Right renal cortex interstitium (tissue), 3 donors: ENCODE results near the gene RPL27A. TPM values are rescaled to one million over a fixed set of nuclear protein-coding genes. Genes with fewer than 3 reads are reported as not detected.

ENCODE experiments used
- DNase-seq, 3 donors: peaks; one replicate each; pipeline ENCODE4 v3.0.0-alpha.2; 2013; ENCODE audit warnings: low read depth in 3 of 3, low spot score in 2 of 3
- polyA plus RNA-seq, 3 donors: library from polyadenylated mRNA; unstranded; fragments of 120-200 nt; gene quantifications; one replicate each; pipeline ENCODE4 v1.2.1, GENCODE V29; 2013; ENCODE audit not compliant: insufficient read length in 3 of 3

RPL27A gene
- polyA plus RNA-seq, 3 donors = 1,900 to 2,183 (median 2,002) TPM

DNA sequence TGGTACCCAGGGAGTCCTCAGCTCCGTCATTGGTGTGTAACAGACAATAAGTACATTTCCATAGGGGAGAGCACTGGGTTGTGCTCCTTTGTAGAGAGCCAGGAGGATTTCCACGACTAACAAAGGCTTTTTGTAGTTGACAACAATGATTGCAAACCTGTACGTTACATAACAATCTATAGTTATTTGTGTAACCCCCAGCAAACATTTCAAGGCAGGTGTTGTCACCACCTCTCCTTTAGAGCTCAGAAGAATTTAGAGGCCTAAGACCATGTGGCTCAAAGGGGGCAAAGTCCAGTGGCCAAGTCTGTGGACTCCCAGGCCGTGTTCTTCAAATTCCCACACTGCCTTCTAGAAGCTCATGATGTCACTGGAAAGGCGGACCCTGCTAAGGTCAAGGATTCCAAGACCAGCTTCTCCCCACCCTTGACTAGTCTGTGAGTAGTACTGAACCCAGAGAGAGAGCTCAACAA, 15.8 kb downstream of the RPL27A start:
- no peak for DNase-seq

DNA sequence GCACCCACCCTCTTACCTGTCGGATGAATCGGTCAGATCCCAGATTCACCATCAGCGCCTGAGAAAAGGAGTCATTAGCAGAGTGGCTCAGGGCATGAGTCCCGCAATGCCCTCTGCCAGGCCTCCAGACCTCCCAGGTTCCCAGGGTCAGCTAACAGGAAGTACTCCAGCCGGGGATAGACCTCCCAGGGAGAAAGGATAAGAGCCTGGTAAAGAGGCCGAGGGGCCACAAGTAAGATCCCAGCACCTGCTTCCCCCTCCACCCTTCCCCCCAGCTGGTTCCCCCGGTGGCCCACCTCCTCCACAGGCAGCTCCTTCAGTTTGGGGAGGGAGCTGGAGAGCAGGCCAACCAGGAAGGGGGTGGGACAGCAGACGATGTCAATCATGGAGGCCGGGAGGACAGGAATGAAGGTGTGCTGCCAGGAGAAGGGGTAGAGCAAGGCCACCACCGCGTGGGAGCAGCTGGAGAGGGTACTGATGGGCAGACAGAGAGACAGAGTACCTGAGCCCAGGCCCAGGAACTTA, 16.4 kb downstream of the RPL27A start:
- DNase-seq = no peak

DNA sequence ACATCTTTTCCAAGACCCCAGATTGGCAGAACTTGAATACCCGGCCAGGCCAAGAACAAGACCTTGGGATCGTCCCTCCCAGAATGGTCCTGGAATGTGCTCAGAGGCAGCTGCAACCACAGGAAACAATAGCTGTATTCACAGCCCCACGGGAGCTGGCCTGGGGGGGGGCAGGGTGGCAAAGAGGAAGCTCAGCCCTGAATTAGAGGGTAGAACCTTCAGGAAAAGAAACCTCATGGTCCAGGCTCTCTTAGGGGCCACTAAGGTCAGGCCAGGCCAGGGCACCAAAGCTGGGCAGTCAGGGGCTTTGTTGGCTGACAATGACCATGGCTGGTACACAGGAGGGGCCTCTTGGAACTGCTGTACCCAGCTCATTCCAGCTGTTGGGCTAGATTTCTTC, 17.3 kb downstream of the RPL27A start:
- no peak for DNase-seq

DNA sequence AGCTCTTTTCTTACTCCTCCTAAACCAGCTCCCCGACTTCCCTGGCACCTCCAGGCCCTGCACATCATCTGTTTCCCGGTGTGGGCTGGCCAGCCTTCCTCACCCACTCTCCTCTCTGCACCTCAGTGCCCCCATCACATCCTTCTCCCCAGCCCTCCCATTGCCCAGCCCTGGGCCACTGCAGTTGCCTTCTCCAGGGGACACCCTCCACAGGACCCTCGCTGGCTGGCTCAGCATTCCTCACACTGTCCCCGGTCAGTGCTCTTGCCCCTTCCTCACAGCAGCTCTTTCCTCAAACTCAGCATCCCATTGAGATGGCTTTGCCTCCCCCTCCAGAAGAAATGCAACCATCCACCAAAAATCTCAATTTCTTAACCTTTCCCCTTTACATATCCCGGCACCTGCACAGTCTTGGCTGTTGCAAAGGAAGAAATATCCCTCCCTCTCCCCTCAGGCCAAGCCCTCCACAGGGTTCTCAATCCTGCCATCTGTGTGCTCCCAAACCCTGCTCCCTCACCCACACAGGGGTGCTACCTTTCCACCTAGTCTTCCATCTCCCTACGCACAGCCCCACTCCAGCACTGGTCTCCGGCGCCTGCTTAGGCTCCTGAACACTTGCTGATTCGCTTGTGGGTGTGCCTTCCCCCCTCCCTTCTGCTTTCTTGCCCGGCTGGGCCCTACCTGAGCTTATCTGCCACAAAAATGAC, 19.5 kb downstream of the RPL27A start:
- no peak for DNase-seq

DNA sequence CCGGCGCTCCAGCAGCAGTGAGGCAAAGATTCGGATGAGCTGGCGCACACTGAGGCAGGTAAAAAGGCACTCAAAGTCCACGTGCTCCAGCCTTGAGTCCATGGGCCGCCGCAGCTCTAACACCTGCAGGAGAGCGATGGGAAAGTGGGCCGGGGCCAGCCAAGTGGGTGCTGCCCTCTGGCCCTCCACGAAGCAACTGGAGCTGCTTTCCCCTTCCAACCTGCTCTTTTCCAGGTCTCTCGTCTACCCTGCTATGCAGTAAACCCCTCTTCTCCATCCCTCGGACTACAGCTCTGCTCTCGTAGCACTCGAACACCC, 20.0 kb downstream of the RPL27A start:
- DNase-seq = no peak

DNA sequence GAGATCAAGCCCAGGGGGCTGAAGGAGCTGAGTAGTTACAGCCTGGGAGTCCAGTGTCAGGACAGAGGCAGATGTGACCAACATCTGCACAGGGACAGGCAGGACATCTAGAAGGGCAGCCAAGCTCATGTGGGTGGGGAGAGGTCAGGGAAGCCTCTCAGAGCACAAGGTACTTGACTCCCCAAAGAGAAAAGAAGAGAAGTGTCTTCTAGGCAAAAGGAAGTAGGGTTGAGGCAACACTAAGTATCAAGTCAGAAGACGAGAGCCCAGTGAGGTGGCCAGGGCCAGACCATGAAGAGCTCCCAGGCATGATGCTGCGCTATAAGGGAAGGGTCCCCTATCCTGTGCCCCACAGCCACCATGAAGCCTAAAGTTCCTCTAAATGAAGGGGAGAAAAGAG, 21.5 kb downstream of the RPL27A start:
- DNase-seq = no peak

DNA sequence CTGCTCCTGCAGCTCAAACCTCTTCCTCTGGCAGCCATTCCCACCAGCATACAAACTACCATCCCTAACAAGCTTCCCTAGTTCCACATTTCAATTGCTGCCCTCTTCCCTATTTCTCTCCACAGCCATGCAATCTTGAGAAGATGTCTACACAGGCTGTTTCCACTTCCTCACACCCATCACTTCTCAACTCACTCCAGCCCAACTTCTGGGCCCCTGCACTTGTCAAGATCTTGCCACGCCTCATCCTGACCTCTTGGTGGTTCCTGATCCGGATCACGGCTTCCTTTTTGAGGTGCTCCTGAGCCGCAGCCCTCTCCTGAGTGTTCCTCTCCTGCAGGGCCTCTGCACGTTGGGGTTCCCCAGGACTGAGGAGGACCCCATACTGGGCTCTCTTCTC, 22.6 kb downstream of the RPL27A start:
- DNase-seq = no peak

DNA sequence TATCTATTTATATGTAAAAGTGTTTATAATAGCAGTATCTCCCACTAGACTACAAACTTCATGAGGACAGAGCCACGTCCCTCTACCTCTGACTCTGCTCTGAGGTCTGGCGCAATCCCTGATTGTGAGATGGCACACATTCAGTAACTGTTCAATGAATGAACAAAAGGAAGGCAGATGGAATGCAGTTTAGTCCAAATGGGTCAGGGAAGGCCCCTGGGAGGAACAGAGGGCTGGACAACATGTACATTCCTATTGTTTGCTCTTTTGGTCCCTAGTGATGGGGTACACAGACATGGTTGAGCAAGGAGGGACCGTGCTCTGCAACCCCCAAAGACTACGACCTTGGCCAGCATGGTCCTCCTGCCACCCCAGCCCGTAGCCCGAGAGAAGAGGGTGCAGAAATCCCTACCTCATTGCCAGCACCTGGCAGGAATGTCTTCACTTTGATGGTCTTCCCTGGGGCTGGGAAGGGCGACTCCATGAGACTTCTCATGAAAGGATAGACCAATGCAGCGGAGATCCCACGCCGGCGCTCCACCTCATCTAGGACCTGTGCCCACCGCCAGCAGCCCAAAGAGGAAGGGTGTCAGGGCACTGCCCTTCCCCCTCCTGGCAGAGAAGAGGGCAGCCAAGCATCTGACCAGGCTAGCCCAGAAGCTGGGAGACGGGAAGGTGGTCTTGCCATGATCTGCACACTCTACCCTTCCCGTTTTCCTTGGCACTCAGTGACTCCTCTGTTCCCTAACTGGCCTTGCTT, 24.3 kb downstream of the RPL27A start:
- DNase-seq = no peak

DNA sequence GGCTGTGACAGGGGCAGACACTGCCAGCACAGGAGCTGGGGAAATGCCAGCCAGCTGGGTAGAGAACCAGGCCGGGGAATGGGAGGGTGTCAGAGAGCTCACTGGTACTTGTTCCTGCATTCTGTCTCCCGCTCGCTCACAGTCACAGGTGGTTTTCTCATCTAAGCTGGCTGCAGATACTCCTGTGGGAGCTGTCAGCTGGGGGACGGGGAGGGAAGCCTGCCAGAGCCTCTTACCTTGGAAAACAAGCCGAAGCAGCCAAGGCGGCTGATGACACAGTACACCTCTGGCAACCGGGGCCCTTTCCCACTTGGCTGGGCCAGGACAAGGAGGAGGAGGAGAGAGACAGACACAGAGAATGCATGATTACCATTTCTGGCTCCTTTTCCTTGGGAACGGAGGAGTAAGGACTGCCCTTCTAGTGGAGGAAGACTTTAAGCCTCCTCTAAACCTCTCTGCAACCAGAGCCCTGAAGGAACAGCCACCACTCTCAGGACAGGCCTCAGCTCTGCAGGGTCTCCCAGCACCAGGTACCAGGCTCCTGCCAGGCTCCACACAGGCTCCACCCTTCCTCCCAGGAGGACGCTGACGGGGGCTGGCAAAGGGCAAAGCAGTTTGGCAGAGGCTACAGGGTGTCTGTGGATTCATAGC, 25.1 kb downstream of the RPL27A start:
- no peak for DNase-seq

DNA sequence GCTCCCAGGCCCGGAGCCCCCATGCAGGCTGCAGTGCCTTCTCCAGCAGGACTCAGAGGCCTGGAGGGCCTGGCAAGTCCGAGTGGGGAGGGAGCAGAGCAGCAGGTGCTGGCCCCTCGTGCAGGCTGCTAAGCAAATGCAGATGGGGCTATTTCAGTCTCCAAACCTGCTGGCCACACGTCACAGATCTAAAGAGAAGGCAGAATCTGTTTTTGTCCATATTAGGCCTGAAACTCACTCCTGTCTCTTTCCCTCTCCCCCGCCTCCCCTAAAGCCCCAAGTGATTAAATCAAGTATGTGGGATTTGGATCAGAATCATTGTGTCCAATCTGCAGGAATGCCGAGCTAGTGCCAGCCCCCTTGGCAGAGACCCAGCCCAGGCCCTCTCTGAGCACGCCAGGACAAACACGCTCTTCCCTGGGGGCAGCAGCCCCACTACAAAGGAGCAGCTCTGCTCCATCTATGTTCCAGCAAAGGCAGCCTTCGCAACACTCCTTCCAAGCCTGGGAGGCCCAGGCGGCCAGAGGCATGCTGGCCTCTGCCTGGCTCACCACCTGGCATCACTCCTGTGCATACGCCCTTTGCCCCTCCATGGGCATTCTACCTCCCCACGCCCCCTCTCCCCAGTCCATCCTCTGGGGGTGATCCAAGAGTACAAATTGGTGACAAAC, 26.5 kb downstream of the RPL27A start:
- no peak for DNase-seq

DNA sequence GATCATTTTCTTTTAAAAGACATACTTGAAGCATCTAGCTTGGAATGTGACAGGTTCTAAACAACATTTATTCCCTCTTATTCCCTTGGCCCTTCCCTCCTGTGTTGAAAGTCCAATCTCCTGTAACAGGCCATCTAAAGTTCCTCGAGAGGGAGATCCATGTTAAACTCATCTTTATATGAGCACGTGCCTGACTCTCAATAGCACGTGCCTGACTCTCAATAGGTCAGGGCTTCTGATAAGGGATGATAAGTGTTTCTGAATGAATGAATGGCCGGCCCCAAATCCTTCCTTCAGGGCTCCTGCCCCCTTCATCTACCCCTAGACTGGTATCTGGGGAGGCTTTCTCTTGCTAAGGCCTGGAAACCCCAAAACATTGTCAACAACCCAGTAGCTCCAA, 27.2 kb downstream of the RPL27A start:
- no peak for DNase-seq

DNA sequence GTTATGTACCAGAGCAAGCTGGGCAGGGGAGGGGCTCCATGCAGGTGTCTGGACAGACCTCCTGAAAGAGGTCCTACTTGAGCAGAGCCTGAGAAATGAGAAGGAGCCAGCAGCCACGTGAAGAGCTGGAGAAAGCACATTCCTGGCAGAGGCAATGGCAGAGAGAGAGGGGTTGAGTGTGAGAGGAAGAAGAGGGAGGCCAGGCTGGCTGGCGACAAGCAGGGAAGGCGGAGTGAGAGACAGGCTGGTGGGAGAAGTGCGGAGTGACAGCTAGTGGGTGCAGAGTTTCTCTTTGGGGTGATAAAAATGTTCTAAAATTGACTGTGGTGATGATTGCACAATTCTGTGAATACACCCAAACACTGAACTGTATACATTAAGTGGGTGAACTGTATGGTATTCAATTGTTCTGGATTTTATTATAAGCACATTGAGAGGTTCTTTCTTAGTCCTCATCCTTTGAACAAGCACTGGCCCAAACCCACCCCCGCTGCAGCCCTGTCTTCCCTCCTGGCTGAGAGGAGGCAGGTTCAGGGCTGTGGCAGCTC, 29.4 kb downstream of the RPL27A start:
- no peak for DNase-seq

DNA sequence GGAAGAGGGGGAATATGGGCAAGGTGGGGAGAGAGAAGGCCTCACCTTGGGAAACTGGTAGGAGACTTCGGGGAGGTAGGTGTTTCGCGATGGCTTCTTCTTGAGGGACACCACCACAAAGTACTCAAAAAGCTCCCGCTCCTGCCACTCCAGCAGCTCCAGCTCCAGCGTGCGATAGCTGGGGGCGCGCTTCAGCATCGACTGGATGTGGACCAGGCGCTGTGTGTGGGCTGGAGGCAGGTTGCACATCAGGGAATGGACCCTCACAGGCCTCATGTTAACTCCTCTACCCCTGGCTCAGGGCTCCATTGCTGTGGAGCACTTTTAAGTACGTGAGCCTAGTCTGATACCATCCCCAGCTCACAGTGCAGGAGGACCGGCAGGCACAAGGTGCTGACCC, 29.9 kb downstream of the RPL27A start:
- no peak for DNase-seq

DNA sequence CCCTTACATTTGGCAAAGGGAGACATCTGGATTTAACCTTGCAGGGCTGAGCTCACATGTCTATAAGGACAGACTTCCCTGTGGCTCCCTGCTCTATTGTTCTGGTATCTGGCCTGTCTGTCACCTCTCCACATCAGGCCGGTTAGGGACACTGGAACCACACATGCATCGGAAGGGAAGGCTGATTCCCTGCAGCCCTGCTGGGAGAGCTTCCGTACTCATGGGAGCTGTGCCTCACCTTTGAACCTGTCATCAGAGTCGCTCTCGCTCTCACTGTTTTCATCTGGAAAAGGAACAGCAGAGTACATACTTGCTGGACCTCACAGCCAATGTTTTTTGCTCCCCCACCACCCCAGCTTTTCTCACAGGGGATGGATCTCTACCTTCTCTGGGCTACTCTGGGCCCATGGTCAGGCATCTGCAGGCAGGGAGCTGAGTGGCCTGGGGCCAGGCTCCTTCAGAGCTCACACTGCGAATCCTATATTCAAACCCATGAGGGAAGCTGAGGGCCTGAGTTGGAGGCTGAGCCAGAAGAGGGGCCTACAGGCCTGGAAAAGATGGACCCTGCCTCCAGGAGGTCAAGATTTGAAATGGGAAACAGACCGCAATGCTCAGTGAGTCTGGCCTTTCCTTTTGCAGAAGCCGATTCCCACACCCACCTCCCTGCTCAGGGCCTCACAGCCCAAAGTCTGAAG, 31.3 kb downstream of the RPL27A start:
- DNase-seq = no peak

DNA sequence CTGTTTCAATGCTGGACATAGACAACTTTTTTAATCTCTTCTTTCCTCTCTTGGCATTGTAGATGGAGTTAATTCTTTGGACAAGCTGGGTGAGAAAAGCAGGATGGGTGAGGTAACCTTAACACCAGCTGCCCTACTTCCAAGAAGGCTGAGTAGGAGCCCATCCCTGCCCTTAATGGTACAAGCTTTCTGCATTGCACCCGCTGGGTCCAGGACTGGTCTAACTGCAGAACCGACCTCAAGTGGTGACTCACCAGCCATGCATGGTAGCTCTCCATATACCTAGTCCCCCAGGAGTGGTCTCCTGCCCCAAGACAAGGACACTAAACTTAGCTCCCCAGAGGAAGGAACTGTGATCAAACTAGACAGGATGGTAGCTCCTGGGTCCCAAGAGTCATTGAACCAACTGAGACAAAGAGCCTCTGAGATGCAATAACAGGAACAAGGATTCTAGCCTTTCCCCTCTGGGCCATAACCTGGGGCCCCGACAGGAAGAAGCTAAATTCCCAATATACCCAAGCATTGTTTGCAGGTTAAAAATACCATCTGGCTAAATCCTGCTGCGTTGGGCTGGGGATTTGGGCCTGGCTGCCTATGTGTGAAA, 32.1 kb downstream of the RPL27A start:
- DNase-seq = no peak

DNA sequence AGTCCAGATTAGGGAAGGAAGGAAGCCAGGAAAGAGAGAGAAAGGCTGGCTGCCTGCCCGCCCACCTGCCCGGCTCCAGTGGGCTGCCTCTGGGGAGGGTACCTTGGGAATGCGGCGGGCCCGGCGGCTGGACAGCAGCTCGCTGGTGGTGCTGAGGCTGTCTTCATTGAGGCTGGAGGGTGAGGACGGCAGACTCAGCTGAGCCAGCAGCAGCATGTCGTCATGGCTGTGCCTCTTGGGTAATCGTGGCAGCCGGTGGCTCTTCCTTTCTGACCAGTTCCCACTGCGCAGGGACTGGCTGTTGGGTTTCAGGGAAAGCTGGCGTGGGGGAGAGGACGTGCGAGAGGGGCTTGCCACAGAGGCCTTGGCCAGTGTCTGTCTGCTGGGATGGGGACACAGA, 32.9 kb downstream of the RPL27A start:
- DNase-seq = no peak

DNA sequence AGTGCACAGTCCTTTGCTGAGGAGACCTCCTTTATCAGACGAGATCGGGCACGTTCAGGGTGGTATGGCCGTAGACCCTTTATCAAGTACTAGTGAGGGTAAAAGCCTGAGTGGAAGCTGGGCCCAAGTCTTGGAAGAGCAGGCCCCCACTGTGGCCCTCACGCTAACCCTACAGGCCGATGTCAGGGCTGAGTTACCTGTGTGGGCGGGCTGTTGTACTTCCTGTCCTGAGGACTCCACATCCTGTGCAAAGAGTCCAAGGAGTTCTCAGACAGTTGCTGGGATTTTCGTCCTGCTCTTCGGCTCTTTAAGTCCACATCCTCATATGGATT, 34.9 kb downstream of the RPL27A start:
- DNase-seq = no peak

DNA sequence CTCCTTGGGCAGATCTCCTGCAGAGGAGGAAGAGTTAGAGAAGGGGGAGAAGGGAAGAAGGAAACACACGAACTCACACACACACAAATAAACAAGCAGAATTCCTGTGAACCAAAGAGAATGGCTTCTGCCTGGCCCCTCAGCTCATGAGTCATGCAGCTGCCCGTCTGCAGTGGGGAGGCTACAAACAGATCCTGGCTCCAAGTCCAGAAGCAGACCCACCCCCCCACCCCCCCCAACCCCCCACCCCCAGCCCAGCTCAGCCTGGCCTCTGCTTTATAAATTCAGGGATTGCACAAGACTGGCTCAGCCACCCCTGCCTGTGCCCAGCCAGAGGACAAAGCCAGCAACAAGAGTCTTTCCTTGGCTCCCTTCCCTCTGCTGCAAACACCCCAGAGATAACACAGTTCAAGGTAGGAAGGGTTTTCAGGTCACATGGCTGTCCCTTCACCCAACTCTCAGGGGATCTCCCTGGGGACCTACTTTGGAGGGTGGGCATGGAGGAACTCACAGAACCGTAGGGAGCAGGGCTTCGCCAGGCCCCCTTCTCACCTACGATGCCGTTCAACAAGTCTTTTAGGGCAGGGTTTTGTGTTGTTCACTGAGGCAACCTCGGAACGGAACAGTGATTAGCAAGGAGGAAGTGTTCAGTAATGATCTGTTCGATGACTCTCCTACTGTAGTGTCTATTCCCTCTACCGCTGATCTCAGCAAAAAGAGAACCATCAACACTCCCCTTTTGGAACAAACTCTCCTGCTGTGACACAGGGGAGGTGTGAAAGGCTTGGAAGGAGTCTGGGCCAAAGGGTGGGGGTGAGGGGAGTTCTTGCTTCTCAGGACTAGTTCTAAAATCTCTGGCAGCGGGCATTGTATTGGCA, 35.5 kb downstream of the RPL27A start:
- DNase-seq = no peak

DNA sequence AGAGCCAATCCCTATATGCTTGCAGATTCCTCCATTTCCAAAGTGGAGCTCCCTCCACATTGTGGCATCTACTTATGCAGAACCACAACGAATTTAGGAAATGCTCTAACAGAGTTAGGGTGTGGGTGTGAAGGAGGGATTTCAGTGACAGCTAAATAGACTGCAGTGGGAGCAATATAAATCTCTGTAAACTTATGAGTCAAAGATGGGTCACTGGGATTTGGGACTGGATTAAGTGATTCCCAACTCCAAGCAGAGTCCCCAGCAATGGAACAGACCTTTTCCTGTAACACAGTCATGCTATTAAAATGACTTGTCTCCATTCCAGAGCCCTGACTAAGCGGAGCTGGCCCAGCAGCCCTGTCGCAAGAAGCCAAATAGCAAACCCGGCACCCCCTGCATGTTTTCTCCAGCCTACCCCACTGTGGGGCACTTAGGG, 36.6 kb downstream of the RPL27A start:
- no peak for DNase-seq
